ENCODE results near the gene BTBD6.

DNA sequence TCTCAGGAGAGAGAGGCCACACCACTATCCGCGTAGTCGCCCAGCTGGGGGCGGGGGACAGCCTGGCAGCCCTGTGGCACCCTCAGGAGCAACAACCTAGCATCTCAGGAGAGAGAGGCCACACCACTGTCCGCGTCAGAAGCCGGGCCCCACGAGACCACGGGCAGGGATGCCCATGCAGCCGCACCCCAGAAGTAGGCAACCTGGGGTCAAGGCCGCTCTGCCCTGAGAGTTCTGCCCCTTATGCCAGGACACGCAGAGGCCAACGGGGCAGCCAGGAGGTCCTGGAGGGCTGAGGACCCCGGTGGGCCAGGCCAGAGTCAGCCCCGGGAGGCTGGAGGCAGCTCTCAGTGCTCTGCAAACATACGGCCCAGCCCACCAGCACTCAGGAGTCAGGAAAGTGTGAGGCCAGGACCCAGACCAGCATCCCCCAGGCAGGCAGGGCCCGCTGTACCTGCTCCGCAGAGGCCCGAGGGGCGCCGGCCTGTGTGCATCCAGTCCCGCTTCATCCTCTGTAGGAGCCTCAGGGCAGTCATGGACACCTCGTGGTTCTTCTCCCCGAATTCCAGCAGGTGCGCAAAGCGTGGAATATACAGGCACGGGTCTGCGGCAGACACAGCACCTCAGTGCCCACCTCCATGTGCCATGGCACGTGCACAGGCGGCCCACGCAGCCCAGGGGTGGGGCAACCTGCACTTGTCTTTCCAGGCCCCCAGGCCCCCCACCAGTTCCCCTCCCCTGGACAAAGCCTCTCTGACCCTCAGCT is 7.3 kb upstream of the BTBD6 start:
- TF ChIP-seq EZH2 (IDR thresholded peaks at IDR 0.05; ENCODE audit: borderline replicate concordance, low read depth, low read length, severe bottlenecking), result no peak
- TF ChIP-seq, protein P1, sequence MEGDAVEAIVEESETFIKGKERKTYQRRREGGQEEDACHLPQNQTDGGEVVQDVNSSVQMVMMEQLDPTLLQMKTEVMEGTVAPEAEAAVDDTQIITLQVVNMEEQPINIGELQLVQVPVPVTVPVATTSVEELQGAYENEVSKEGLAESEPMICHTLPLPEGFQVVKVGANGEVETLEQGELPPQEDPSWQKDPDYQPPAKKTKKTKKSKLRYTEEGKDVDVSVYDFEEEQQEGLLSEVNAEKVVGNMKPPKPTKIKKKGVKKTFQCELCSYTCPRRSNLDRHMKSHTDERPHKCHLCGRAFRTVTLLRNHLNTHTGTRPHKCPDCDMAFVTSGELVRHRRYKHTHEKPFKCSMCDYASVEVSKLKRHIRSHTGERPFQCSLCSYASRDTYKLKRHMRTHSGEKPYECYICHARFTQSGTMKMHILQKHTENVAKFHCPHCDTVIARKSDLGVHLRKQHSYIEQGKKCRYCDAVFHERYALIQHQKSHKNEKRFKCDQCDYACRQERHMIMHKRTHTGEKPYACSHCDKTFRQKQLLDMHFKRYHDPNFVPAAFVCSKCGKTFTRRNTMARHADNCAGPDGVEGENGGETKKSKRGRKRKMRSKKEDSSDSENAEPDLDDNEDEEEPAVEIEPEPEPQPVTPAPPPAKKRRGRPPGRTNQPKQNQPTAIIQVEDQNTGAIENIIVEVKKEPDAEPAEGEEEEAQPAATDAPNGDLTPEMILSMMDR (IDR thresholded peaks at IDR 0.05; ENCODE audit: borderline replicate concordance, extremely low read depth, low read length, poor library complexity, severe bottlenecking), result no peak
